ENCODE measurements around the gene CPA4.
"Not testable (repeated sequence)": the region's sequence is repeated elsewhere in the genome, so short reads cannot be mapped to it uniquely, and the experiment has no call there.

Gene CPA4

DNA sequence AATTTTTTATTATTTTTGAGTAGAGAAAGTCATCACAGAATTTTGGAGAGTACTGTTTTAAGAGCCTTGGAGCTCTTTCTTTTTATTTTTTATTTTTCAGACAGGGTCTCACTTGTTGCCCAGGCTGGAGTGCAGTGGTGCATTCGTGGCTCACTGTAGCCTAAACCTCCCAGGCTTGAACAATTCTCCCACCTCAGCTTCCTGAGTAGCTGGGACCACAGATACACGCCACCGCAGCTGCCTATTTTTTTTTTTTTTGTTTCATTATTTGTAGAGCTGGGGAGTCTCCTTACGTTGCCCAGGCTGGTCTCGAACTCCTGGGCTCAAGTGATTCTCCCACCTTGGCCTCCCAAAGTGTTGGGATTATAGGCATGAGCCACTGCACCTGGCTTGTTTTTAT, 10.6 kb downstream of the CPA4 start:
- no peak for DNase-seq

- no peak for DNase-seq
These were observed 11.0 kb downstream of the CPA4 start for GRCh38 chr7:130303982-130304381.

GRCh38 chr7:130304878-130305277, 11.9 kb downstream of the CPA4 start:
- no peak for DNase-seq

GRCh38 chr7:130305433-130306042, 12.6 kb downstream of the CPA4 start:
- DNase-seq: no peak

DNA sequence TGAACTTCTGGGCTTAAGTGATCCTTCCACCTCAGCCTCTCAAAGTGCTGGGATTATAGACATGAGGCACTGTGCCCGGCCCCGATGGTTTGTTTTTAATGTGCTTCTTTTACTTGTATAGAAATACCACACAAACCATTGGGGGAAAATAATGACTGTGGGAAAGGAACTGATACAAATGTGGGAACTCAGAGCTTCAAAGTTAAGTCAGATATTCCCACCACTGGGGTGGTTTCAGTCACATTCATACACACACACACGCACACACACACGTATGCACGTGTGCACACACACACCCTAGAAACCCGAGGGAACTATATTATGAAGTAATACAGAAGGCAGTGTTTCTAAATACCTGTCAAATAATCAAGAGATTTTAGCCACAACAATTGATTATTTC, 17.0 kb downstream of the CPA4 start:
- DNase-seq: no peak

DNA sequence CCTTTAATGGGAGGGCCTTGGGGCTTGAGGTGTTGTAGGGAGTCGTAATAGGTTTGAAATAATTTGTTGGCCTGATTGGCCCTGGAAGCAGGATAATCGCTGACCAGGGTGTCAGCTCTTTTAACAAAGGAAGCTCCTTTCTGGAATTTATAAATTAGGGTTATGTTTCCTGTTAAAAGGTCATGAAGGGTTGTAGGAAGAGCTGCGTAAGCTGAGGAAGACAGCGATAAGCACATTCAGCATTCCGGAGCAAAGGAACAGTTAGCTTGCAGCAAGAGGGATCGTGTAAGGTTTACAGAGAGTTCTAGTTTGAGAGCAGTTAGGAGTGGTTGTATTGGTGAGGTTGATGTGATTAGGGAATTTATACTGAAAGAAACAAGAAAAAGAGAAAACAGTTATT, 21.3 kb downstream of the CPA4 start:
- no peak for DNase-seq

- no peak for DNase-seq
These were observed 26.6 kb downstream of the CPA4 start for GRCh38 chr7:130319541-130319940.

DNA sequence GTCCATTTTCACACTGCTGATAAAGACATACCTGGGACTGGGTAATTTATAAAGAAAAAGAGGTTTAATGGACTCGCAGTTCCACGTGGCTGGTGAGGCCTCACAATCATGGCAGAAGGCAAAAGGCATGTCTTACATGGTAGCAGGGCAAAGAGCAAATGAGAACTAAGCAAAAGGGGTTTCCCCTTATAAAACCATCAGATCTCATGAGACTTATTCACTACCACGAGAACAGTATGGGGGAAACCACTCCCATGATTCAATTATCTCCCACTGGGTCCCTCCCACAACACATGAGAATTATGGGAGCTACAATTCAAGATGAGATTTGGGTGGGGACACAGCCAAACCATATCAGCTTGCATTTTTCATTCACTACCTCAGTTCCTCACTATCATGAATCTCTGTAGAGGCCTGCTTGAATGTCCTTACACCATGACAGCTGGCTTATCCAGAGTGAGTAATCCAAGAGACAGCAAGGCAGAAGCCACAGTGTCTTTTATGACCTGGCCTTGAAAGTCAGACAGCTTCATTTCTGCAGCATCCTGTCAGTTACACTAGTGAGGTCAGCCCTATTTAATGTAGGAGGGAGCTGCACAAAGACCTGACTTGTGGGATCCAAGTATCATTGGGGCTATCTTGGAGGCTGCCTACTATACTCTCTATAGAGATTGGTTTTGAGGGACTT, 28.7 kb downstream of the CPA4 start:
- DNase-seq: not testable (repeated sequence)

DNA sequence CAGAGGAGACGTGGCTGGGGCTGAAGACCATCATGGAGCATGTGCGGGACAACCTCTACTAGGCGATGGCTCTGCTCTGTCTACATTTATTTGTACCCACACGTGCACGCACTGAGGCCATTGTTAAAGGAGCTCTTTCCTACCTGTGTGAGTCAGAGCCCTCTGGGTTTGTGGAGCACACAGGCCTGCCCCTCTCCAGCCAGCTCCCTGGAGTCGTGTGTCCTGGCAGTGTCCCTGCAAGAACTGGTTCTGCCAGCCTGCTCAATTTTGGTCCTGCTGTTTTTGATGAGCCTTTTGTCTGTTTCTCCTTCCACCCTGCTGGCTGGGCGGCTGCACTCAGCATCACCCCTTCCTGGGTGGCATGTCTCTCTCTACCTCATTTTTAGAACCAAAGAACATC, 29.7 kb downstream of the CPA4 start:
- no peak for DNase-seq

DNA sequence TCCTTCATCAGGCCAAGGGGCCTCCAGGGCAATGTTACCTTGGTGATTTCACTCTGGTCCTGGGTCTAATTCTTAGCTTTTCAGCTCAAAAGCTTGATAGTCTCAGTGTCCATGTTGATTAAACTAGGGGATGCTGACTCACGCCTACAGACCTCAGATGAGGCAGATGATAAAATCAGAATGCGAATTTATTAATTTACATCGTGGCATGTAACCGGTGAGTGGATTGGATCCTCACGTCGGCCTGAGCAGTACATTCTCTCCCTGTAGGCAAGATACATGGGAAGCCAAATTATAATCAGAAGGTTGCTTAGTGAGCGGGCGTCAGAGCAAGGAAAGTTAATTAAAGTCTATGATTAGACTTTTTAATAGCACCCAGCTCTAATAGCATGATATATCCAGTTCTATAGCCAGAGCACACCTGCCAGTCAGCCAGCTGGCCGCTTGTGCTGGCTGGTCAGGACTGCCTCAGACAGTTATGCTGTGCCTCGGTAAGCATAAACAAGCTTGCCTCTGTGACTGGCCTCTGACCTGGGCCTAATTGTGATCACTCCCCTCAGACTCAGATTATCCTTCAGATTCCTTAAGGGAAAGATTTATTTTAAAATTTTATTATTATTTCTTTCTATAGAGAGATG, 31.5 kb downstream of the CPA4 start:
- DNase-seq: no peak

DNA sequence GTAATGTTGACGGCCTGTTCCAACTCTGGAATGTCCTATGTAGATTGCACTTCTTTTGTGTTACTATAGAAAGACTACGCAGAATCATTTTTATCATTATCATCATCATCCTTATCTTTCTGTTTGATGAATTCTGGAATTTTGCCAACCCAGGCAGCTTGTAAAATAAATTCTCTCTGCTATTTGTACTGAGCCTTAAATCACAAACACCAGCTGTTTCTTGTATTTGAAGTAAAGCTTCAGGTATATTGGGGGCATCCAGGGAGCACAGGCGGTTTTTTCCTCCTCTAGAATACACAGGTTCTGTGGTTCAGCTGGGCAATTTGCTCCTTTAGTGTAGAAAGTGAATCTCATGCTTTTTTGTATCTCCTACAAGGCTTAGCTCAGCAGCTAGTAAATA, 36.7 kb downstream of the CPA4 start:
- no peak for DNase-seq

DNA sequence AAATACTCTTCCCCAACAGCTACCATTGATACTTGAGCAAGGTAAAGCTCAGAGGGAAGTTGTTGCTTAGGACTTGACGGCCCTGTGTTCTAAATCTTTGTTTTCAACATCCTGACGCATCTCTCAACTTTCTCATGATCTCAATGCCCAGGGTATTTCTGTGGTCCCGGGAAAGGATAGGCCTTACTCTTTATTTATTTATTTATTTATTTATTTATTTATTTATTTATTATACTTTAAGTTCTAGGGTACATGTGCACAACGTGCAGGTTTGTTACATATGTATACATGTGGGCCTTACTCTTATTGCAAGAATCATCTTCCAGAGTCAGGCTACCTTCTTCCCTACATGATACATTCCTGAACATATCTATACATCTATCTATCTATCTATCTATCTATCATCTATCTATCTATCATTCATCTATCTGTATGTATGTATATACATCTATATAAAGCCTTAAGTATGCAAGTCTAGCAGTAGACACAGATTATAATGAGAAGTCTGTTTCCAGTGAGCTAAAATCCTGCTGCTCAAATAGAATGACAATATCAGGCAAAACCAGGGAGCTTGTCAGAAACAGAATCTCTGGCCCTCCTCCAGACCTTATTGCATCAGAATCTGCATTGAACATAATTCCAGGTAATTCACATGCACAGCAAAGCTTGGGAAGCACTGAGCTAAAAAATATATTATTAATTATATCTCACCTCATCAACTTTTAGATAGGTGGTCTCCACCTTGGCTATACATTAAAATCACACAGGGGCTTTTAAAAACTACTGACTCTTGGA, 39.5 kb downstream of the CPA4 start:
- no peak for DNase-seq

GRCh38 chr7:130333832-130334231, 40.9 kb downstream of the CPA4 start:
- no peak for DNase-seq

- DNase-seq: no peak
These were observed 41.3 kb downstream of the CPA4 start for GRCh38 chr7:130334274-130334673.

DNA sequence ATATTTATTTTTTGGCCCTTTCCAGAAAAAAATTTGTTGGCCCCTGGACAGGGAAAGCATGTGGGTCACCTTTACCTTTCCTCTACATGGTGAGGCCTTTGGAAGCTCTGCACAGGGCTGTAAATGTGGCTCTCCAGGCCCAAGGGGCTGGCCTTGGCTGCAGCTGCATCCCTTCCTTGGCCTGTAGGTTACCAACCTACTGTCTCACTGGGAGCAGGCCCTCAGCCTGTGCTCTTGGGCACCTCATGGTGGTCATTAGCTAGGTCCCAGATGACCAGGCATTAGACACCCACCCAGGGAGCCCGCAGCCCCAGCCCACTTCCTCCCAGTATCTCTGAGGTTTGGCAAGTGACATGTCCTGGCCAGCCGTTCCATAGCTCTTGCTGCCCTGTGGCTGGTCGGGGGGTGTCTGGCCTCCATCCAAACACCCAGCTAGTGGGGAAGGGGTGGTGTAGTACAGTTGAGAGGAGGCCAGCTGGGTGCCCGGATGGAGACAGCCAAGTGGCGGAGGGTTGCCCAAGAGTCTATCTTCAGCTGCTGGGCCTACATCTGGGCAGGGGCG, 44.5 kb downstream of the CPA4 start:
- no peak for DNase-seq

DNA sequence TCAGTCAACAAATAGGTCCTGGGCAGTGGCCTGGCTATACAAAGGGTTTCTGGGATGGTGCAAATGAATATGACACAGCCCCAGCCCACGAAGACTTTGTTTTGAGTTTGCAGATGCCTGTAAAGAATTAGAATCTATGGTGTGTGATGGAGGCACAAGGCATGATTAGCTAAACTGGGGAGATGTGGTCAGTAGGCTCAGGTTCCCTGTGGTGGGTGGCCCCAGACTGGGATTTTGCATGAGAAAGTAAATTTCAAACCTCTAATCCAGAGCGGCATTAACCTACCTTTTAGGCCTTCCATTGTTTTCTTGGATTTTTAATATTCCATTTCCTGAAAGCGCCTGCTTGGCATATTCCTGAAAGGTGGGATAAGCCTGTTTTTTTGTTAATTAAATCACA, 45.3 kb downstream of the CPA4 start:
- no peak for DNase-seq

DNA sequence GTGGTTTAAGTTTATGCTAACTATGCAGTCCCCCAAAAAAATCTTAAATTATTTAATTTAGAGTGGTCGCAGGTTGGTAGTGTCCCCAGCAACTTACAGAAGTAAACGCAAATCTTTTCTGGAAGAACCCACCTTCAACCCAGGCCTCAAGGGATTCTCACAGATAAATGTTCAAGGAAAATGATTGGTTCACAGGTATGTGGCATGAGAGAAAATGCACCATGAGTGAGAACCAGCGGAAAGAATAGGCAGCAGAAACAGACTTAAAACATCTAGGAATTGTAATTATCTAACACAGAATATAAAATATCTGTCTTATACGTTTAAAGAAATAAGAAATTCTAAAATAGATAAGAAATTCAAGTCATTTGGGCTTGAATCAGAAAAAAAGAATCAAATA, 48.9 kb downstream of the CPA4 start:
- no peak for DNase-seq

GRCh38 chr7:130342701-130343380, 49.9 kb downstream of the CPA4 start:
- DNase-seq: no peak

DNA sequence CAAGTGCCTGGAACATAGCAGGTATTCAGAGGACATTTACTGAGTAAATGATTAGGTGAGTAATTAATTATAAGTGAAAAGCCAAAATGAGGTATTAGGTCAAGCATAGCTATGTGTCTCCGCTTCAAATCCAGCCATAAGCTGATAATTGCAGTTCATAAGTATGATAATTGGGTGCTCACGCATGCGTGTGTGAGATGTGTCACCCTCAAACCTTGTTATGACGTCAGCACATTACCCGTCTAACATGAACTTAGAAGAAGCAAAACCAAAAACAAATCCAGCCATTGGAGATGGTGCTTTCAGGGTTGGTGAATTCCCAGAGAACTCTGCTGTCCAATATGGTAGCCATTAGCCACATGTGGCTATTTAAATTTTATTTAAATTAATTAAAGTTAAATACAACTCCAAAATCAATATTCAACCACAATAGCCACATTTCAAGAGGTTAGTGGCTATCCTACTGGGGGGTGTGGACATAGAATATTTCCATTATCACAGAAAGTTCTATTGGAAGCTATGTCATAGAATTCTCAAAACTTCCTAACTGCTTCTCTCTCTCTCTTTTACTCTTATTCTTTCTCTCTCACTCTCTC, 51.4 kb downstream of the CPA4 start, which contains the start of gene CPA5:
TSS of gene CPA5 (plus strand) at position 546 of the 596 bp plus-strand sequence. CDS start 1,670 bp downstream, outside the sequence.
- no peak for DNase-seq

- DNase-seq: no peak
These were observed 52.2 kb downstream of the CPA4 start for GRCh38 chr7:130345136-130345535.

- DNase-seq: no peak
These were observed 52.8 kb downstream of the CPA4 start for GRCh38 chr7:130345725-130346124.

Measured in NCI-H510A (cell line).